GM23338 (cell line): ENCODE results near the gene ZNF678. TPM values are rescaled to one million over a fixed set of nuclear protein-coding genes. Genes with fewer than 3 reads are reported as not detected.

Experiments used
- ATAC-seq: fragments of 200-7000 bp; cut with Tn5 transposase; 3 replicates; pipeline ENCODE4 v1.9.1; 2020
- DNase-seq: peaks from one replicate; pipeline ENCODE4 v3.0.0-alpha.2; 2015; ENCODE audit warnings: low spot score
- H2AFZ ChIP-seq: fragments of 200-600 bp; sonication (generic); 2 replicates; pipeline ENCODE4 v1.8.0; 2016; ENCODE audit warnings: antibody characterized with exemption, mild to moderate bottlenecking, moderate library complexity
- H3F3A ChIP-seq: fragments of 200-600 bp; sonication (generic); replicated peaks from 2 replicates; pipeline ENCODE4 v1.8.0; 2017; ENCODE audit warnings: antibody characterized with exemption, mixed run types, low read depth
- H3K27ac ChIP-seq: fragments of 200-600 bp; sonication (generic); 2 replicates; pipeline ENCODE4 v1.6.1; 2016; ENCODE audit warnings: low read depth
- H3K27me3 ChIP-seq: fragments of 200-600 bp; sonication (generic); 2 replicates; pipeline ENCODE4 v1.8.0; 2016; ENCODE audit warnings: mild to moderate bottlenecking, mixed run types, moderate library complexity; ENCODE audit not compliant: insufficient read depth
- H3K36me3 ChIP-seq: fragments of 200-600 bp; sonication (generic); 2 replicates; pipeline ENCODE4 v1.8.0; 2016; ENCODE audit warnings: mild to moderate bottlenecking; ENCODE audit not compliant: insufficient read depth
- H3K4me1 ChIP-seq: fragments of 200-600 bp; sonication (generic); 2 replicates; pipeline ENCODE4 v1.8.0; 2016; ENCODE audit warnings: mild to moderate bottlenecking, moderate library complexity; ENCODE audit not compliant: insufficient read depth
- H3K4me2 ChIP-seq: fragments of 200-600 bp; sonication (generic); 2 replicates; pipeline ENCODE4 v1.7.1; 2017; ENCODE audit warnings: mixed run types
- H3K4me3 ChIP-seq: fragments of 200-600 bp; sonication (generic); 2 replicates; pipeline ENCODE4 v1.6.1; 2016; ENCODE audit warnings: mixed run types
- H3K79me2 ChIP-seq: fragments of 200-600 bp; sonication (generic); replicated peaks from 2 replicates; pipeline ENCODE4 v1.8.0; 2017; ENCODE audit warnings: mild to moderate bottlenecking; ENCODE audit not compliant: insufficient read depth
- H3K9me2 ChIP-seq: fragments of 200-600 bp; sonication (generic); 2 replicates; pipeline ENCODE4 v1.8.0; 2017; ENCODE audit not compliant: insufficient read depth
- H4K20me1 ChIP-seq: fragments of 200-600 bp; sonication (generic); replicated peaks from 2 replicates; pipeline ENCODE4 v1.8.0; 2017; ENCODE audit warnings: mild to moderate bottlenecking; ENCODE audit not compliant: insufficient read depth
- H3K27ac Mint-ChIP-seq: 2 replicates; pipeline ENCODE4 v1.8.0; 2020; ENCODE audit warnings: inconsistent platforms, mild to moderate bottlenecking, moderate library complexity, mixed read lengths
- H3K27me3 Mint-ChIP-seq: 3 replicates; pipeline ENCODE4 v1.8.0; 2022; ENCODE audit warnings: low read depth, mild to moderate bottlenecking, moderate library complexity, mixed read lengths, inconsistent platforms; ENCODE audit not compliant: insufficient read depth, poor library complexity
- H3K36me3 Mint-ChIP-seq: 3 replicates; pipeline ENCODE4 v1.8.0; 2021; ENCODE audit warnings: low read depth, mild to moderate bottlenecking, inconsistent platforms, moderate library complexity, mixed read lengths
- H3K4me1 Mint-ChIP-seq: 3 replicates; pipeline ENCODE4 v1.8.0; 2020; ENCODE audit warnings: mild to moderate bottlenecking, inconsistent platforms, mixed read lengths
- H3K4me3 Mint-ChIP-seq: 3 replicates; pipeline ENCODE4 v1.8.0; 2021; ENCODE audit warnings: moderate library complexity, mild to moderate bottlenecking, inconsistent platforms, mixed read lengths
- H3K9me3 Mint-ChIP-seq: 3 replicates; pipeline ENCODE4 v1.8.0; 2020; ENCODE audit warnings: moderate library complexity, mild to moderate bottlenecking, inconsistent platforms, mixed read lengths
- CREB1 ChIP-seq: fragments of 250-450 bp; sonication (Bioruptor Pico); IDR thresholded peaks from 2 replicates; pipeline ENCODE4 v1.5.0; 2020; ENCODE audit warnings: low read depth, mild to moderate bottlenecking, moderate library complexity
- CTCF ChIP-seq, 2 experiments: fragments of 200-600 bp in 1 of 2; sonication (generic) in 1 of 2; conservative IDR thresholded peaks; 2 replicates each; pipeline versions ENCODE4 v1.5.1 to v1.6.1; 2016 to 2017; ENCODE audit warnings: antibody characterized with exemption in 2 of 2, low read depth in 2 of 2, mild to moderate bottlenecking in 2 of 2, moderate library complexity in 1 of 2
- ETS1 ChIP-seq: IDR thresholded peaks from 2 replicates; pipeline ENCODE4 v1.6.1; 2016; ENCODE audit warnings: antibody characterized with exemption
- EZH2phosphoT487 ChIP-seq: fragments of 200-600 bp; sonication (generic); IDR thresholded peaks from one replicate; pipeline ENCODE4 v1.8.1; 2018; ENCODE audit warnings: antibody characterized with exemption; ENCODE audit not compliant: unreplicated experiment
- JUNB ChIP-seq: IDR thresholded peaks from one replicate; pipeline ENCODE4 v1.6.1; 2016; ENCODE audit warnings: antibody characterized with exemption; ENCODE audit not compliant: unreplicated experiment
- POLR2AphosphoS5 ChIP-seq: IDR thresholded peaks from 2 replicates; pipeline ENCODE4 v1.6.1; 2016; ENCODE audit warnings: antibody characterized with exemption, low read depth
- STAT1 ChIP-seq: IDR thresholded peaks from one replicate; pipeline ENCODE4 v1.6.1; 2016; ENCODE audit warnings: antibody characterized with exemption; ENCODE audit not compliant: unreplicated experiment
- ZNF114 ChIP-seq: fragments of 250-450 bp; sonication (Bioruptor Pico); IDR thresholded peaks from 2 replicates; pipeline ENCODE4 v1.5.0; 2020; ENCODE audit warnings: mild to moderate bottlenecking, moderate library complexity
- ZNF462 ChIP-seq: fragments of 250-450 bp; sonication (Bioruptor Pico); IDR thresholded peaks from 2 replicates; pipeline ENCODE4 v1.5.0; 2020; ENCODE audit warnings: mild to moderate bottlenecking, moderate library complexity
- polyA plus RNA-seq: library from polyadenylated mRNA; unstranded; fragments of >200 nt; fragmentation: Nextera tagmentation; extraction: Ambion mirVana; gene quantifications from 2 replicates; pipeline ENCODE4 v1.2.1, GENCODE V29; 2016
- total RNA-seq: library from RNA; depleted of rRNA; stranded (reverse); fragments of >200 nt; shearing (Covaris generic); gene quantifications from 2 replicates; pipeline ENCODE4 v1.2.3, GENCODE V29; 2014

Gene ZNF678
- total and polyA plus RNA-seq, 2 experiments from 2014 or later = 8.6 to 60.0 TPM

- TF ChIP-seq ETS1 (no peak), ZNF462 (CRISPR knock-in tag) (no peak), POLR2AphosphoS5 (no peak)
Observed at GRCh38 chr1:227541129-227541528, 22.2 kb upstream of the ZNF678 start (continued).

DNA sequence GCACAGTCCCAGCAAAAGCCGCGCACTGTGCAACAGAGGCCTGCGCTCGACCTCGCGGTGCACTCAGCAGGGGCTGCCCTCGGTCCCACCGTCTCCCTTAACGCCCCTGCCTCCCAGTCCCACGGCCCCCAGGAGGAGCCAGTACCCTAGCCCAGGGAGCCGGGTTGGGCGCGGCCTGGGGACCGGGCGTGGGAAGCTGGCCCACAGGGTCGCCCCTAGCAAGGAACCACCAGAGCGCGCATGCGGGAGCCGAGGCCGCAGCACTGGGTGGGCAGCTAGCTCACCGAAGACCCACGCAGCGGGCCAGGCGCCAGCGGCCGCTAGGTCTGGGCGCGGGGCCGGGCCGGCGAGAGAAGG lies 21.6 kb upstream of the ZNF678 start:
- peaks cover 26% of the 10 kb centered on the region for H3K27me3 Mint-ChIP-seq
- Histone ChIP-seq H3K4me1 (no peaks in the 10 kb centered on the region; the same call in 1 of the 2 replicates), H3F3A (no peaks in the 10 kb centered on the region), H3K27me3 (peaks cover 20% of the 10 kb centered on the region), H3K36me3 (no peaks in the 10 kb centered on the region), H3K9me2 (0 out of 2 replicates have a peak, but pooled peaks cover 3% of the 10 kb centered on the region), H3K4me3 (peak overlapping the region; percentile 68), H3K79me2 (no peaks in the 10 kb centered on the region), H3K27ac (no peak overlapping the region), H2AFZ (peak overlapping the region; percentile 87), H4K20me1 (no peaks in the 10 kb centered on the region), H3K4me2 (peak overlapping the region; percentile 86)
- H3K9me3 Mint-ChIP-seq = no peaks in the 10 kb centered on the region; the same call in 1 of the 3 replicates
- ATAC-seq (peak; percentile 63), DNase-seq (peak; percentile 37)
- peak overlapping the region; percentile 53; the same call in 2 of the 3 replicates for H3K4me3 Mint-ChIP-seq
- H3K27ac Mint-ChIP-seq = no peak overlapping the region
- no peaks in the 10 kb centered on the region; the same call in 2 of the 3 replicates for H3K36me3 Mint-ChIP-seq
- peaks cover 4% of the 10 kb centered on the region; the same call in 2 of the 3 replicates for H3K4me1 Mint-ChIP-seq
- no peak for TF ChIP-seq STAT1
- no peak for TF ChIP-seq JUNB
- TF ChIP-seq CREB1 = no peak
- TF ChIP-seq CTCF (conservative IDR thresholded peaks at IDR 0.05; ENCODE audit: low read depth in 2 of 2) = no peak
- TF ChIP-seq EZH2phosphoT487 = no peak
- no peak for TF ChIP-seq ZNF114 (CRISPR knock-in tag)
